Subcutaneous adipose tissue (tissue), 4 donors: ENCODE results near the gene PLEKHG7. TPM values are rescaled to one million over a fixed set of nuclear protein-coding genes. Genes with fewer than 3 reads are reported as not detected.

Source experiments
- total RNA-seq, 4 donors: library from RNA; depleted of rRNA; stranded (reverse); fragments of >200 nt; gene quantifications; one replicate each; pipeline ENCODE4 v1.1.0, GENCODE V29; 2016
- TF ChIP-seq, protein P1 (sequence below): fragments of 450-650 bp; IDR thresholded peaks from one replicate; pipeline ENCODE4 v1.5.1; 2016; ENCODE audit warnings: low read depth, mild to moderate bottlenecking, control low read depth, antibody characterized with exemption, moderate library complexity

PLEKHG7 gene
- total RNA-seq, 4 donors from 2014 or later: not detected

DNA sequence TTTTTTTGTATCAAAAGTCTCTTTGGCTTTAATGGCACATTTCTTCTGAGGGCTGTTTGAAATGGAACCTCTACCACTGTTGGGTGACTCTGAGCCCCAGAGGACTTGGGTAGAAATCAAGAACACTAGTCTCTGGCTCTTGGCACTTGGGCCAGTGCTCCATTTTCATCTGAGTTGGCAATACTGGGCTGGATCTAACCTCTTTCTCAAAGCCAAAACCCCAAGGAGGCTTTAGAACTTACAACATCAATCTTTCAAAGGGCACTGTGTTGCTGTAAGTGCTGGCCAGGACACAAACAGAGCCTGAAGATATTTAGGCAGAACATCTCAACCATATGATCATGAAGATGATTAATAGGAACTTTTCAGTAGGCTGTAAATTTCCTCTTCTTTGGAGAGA, 34.0 kb upstream of the PLEKHG7 start:
- TF ChIP-seq, protein P1, sequence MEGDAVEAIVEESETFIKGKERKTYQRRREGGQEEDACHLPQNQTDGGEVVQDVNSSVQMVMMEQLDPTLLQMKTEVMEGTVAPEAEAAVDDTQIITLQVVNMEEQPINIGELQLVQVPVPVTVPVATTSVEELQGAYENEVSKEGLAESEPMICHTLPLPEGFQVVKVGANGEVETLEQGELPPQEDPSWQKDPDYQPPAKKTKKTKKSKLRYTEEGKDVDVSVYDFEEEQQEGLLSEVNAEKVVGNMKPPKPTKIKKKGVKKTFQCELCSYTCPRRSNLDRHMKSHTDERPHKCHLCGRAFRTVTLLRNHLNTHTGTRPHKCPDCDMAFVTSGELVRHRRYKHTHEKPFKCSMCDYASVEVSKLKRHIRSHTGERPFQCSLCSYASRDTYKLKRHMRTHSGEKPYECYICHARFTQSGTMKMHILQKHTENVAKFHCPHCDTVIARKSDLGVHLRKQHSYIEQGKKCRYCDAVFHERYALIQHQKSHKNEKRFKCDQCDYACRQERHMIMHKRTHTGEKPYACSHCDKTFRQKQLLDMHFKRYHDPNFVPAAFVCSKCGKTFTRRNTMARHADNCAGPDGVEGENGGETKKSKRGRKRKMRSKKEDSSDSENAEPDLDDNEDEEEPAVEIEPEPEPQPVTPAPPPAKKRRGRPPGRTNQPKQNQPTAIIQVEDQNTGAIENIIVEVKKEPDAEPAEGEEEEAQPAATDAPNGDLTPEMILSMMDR: no peak

DNA sequence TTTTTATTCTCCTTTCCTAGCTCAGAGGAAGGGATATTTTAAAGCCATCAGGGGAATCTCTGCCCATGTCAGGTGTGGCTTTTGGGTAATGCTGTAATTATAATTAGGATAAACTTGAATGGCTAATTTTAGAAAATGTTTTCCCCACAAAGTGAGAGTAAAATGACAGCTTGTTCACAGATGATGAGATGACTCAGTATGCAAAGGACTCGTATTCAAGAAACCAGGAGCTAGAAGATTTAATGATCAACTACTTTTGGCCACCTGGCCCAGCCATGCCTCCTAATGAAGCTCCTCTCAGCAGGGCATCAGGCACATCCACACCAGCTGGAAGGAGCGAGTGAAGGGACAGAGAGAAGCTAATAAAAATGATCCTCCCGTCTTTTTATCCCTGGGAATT, 29.0 kb upstream of the PLEKHG7 start:
- TF ChIP-seq, protein P1: no peak

GRCh38 chr12:92674500-92674899, 28.3 kb upstream of the PLEKHG7 start:
- TF ChIP-seq, protein P1: no peak

GRCh38 chr12:92675092-92675865, 27.5 kb upstream of the PLEKHG7 start:
- TF ChIP-seq, protein P1: no peak

DNA sequence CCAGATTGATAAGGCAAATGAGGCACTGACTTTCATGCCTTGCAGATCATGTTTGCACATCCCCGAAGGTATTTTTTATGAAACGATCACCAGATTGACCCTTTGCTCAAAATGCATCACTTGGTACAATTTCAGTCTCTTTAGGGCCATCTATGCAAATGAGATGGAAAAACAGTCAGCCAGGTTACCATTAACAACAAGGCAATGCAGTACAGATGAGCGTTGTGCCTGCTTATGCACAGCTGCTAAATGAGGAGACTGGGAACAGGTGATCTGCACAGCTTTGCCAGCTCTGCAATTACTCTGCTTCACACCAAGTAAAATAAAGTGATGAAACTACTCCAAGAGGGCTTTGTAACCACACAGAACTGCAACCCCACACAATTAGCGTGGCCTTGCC, 26.1 kb upstream of the PLEKHG7 start:
- TF ChIP-seq, protein P1: no peak

- TF ChIP-seq, protein P1: no peak
Measured at GRCh38 chr12:92690601-92691000, 12.2 kb upstream of the PLEKHG7 start.

GRCh38 chr12:92695056-92695455, 7.7 kb upstream of the PLEKHG7 start:
- TF ChIP-seq, protein P1: no peak
